ENCODE data around the gene ABRACL.

DNA sequence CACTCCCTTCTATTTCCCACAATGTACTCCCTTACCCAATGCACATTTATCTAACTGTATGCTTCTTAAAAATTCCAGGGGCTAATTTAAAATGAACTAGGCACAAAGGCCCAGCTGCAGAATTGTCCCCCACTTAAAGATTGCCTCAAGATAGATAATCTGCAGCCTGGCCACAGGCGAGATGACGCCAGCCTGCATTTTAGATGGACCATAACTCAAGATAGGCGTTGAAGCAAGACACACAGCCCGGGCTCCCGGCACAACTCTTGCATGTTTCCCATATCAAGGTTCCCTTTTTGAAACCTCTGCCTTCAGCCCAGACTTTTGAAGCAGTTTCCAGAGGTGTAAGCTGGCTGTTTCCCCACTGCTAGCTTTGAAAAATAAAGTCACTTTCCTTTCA, 37.3 kb upstream of the ABRACL start:
- TF ChIP-seq CBFB (CRISPR knock-in tag; IDR thresholded peaks at IDR 0.05; ENCODE audit: low read depth) (no peak), ZNF138 (CRISPR knock-in tag; conservative IDR thresholded peaks at IDR 0.05) (no peak), JUN (CRISPR knock-in tag; IDR thresholded peaks at IDR 0.05) (no peak), MXD4 (CRISPR knock-in tag; IDR thresholded peaks at IDR 0.05; ENCODE audit: borderline replicate concordance) (no peak), KAT7 (CRISPR knock-in tag; IDR thresholded peaks at IDR 0.05; ENCODE audit: borderline replicate concordance) (no peak)
- TF ChIP-seq, protein P1, sequence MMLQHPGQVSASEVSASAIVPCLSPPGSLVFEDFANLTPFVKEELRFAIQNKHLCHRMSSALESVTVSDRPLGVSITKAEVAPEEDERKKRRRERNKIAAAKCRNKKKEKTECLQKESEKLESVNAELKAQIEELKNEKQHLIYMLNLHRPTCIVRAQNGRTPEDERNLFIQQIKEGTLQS (CRISPR knock-in tag; conservative IDR thresholded peaks at IDR 0.05), result no peak
- TF ChIP-seq, protein P2, sequence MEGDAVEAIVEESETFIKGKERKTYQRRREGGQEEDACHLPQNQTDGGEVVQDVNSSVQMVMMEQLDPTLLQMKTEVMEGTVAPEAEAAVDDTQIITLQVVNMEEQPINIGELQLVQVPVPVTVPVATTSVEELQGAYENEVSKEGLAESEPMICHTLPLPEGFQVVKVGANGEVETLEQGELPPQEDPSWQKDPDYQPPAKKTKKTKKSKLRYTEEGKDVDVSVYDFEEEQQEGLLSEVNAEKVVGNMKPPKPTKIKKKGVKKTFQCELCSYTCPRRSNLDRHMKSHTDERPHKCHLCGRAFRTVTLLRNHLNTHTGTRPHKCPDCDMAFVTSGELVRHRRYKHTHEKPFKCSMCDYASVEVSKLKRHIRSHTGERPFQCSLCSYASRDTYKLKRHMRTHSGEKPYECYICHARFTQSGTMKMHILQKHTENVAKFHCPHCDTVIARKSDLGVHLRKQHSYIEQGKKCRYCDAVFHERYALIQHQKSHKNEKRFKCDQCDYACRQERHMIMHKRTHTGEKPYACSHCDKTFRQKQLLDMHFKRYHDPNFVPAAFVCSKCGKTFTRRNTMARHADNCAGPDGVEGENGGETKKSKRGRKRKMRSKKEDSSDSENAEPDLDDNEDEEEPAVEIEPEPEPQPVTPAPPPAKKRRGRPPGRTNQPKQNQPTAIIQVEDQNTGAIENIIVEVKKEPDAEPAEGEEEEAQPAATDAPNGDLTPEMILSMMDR (IDR thresholded peaks at IDR 0.05), result no peak
- TF ChIP-seq, protein P3, sequence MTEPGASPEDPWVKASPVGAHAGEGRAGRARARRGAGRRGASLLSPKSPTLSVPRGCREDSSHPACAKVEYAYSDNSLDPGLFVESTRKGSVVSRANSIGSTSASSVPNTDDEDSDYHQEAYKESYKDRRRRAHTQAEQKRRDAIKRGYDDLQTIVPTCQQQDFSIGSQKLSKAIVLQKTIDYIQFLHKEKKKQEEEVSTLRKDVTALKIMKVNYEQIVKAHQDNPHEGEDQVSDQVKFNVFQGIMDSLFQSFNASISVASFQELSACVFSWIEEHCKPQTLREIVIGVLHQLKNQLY (CRISPR knock-in tag; IDR thresholded peaks at IDR 0.05), result no peak
- TF ChIP-seq, protein P4, sequence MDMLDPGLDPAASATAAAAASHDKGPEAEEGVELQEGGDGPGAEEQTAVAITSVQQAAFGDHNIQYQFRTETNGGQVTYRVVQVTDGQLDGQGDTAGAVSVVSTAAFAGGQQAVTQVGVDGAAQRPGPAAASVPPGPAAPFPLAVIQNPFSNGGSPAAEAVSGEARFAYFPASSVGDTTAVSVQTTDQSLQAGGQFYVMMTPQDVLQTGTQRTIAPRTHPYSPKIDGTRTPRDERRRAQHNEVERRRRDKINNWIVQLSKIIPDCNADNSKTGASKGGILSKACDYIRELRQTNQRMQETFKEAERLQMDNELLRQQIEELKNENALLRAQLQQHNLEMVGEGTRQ (CRISPR knock-in tag; IDR thresholded peaks at IDR 0.05), result no peak
- TF ChIP-seq, protein P5, sequence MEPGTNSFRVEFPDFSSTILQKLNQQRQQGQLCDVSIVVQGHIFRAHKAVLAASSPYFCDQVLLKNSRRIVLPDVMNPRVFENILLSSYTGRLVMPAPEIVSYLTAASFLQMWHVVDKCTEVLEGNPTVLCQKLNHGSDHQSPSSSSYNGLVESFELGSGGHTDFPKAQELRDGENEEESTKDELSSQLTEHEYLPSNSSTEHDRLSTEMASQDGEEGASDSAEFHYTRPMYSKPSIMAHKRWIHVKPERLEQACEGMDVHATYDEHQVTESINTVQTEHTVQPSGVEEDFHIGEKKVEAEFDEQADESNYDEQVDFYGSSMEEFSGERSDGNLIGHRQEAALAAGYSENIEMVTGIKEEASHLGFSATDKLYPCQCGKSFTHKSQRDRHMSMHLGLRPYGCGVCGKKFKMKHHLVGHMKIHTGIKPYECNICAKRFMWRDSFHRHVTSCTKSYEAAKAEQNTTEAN (CRISPR knock-in tag; IDR thresholded peaks at IDR 0.05), result no peak

Measured in WTC11 (cell line).